HepG2 (cell line): Measurements from ENCODE around the gene PRR22. TPM values are rescaled to one million over a fixed set of nuclear protein-coding genes. Genes with fewer than 3 reads are reported as not detected.
A peak's percentile ranks its signal among the peaks of the same experiment; 100 is the strongest.

Experiments used
- ETV5 ChIP-seq: IDR thresholded peaks from 2 replicates; pipeline ENCODE4 v1.6.1; 2018; ENCODE audit warnings: missing biosample characterization, missing genetic modification reagents, inconsistent platforms, borderline replicate concordance
- ETV6 ChIP-seq: sonication (generic); formaldehyde crosslinking; conservative IDR thresholded peaks from 2 replicates; pipeline ENCODE4 v1.4.0; 2020; ENCODE audit warnings: missing genetic modification reagents
- GFI1 ChIP-seq: sonication (generic); formaldehyde crosslinking; IDR thresholded peaks from 2 replicates; pipeline ENCODE4 v1.5.0; 2020; ENCODE audit warnings: missing genetic modification reagents, mild to moderate bottlenecking, borderline replicate concordance
- KMT2B ChIP-seq: IDR thresholded peaks from 2 replicates; pipeline ENCODE4 v1.6.1; 2016; ENCODE audit warnings: missing genetic modification reagents, missing compliant biosample characterization
- MTA1 ChIP-seq: sonication (generic); formaldehyde crosslinking; IDR thresholded peaks from 2 replicates; pipeline ENCODE4 v1.4.0; 2020; ENCODE audit warnings: missing genetic modification reagents, mild to moderate bottlenecking, borderline replicate concordance
- NR2C2 ChIP-seq: sonication (generic); formaldehyde crosslinking; IDR thresholded peaks from 2 replicates; pipeline ENCODE4 v1.4.0; 2020; ENCODE audit warnings: missing genetic modification reagents, mild to moderate bottlenecking, moderate library complexity, borderline replicate concordance
- PATZ1 ChIP-seq: sonication (generic); formaldehyde crosslinking; IDR thresholded peaks from 2 replicates; pipeline ENCODE4 v1.4.0; 2020; ENCODE audit warnings: missing genetic modification reagents
- PPARG ChIP-seq: conservative IDR thresholded peaks from 2 replicates; pipeline ENCODE4 v1.6.1; 2016; ENCODE audit warnings: missing biosample characterization, missing genetic modification reagents
- RAD51 ChIP-seq: fragments of 450-650 bp; IDR thresholded peaks from 2 replicates; pipeline ENCODE4 v1.6.1; 2016; ENCODE audit warnings: borderline replicate concordance
- TBP ChIP-seq: sonication (generic); formaldehyde crosslinking; IDR thresholded peaks from 2 replicates; pipeline ENCODE4 v1.5.0; 2020; ENCODE audit warnings: missing genetic modification reagents
- ZMAT3 ChIP-seq: sonication (generic); formaldehyde crosslinking; conservative IDR thresholded peaks from 2 replicates; pipeline ENCODE4 v1.7.0; 2021; ENCODE audit warnings: missing genetic modification reagents
- ZNF10 ChIP-seq: sonication (generic); formaldehyde crosslinking; IDR thresholded peaks from 2 replicates; pipeline ENCODE4 v1.4.0; 2020; ENCODE audit warnings: mild to moderate bottlenecking, low read depth, missing genetic modification reagents, borderline replicate concordance
- ZNF317 ChIP-seq: sonication (generic); formaldehyde crosslinking; IDR thresholded peaks from 2 replicates; pipeline ENCODE4 v1.5.0; 2020; ENCODE audit warnings: mild to moderate bottlenecking, missing genetic modification reagents
- ZNF318 ChIP-seq: sonication (generic); formaldehyde crosslinking; IDR thresholded peaks from 2 replicates; pipeline ENCODE4 v1.4.0; 2020; ENCODE audit warnings: mild to moderate bottlenecking, missing genetic modification reagents
- ZNF629 ChIP-seq: sonication (generic); formaldehyde crosslinking; conservative IDR thresholded peaks from 2 replicates; pipeline ENCODE4 v1.5.0; 2020; ENCODE audit warnings: missing genetic modification reagents
- ZNF83 ChIP-seq: sonication (generic); formaldehyde crosslinking; IDR thresholded peaks from 2 replicates; pipeline ENCODE4 v1.4.0; 2020; ENCODE audit warnings: missing genetic modification reagents, mild to moderate bottlenecking, borderline replicate concordance
- ZZZ3 ChIP-seq: sonication (generic); formaldehyde crosslinking; IDR thresholded peaks from 2 replicates; pipeline ENCODE4 v1.4.0; 2020; ENCODE audit warnings: missing genetic modification reagents, mild to moderate bottlenecking, borderline replicate concordance
- polyA plus RNA-seq, 8 experiments: library from polyadenylated mRNA; depleted of rRNA in 3 of 8; stranded (reverse) in 7 of 8; unstranded in 1 of 8; fragments of >200 nt; fragmentation: Illumina TruSeq in 4 of 8; extraction: Trizol in 4 of 8; gene quantifications; 2 replicates each; pipeline versions ENCODE4 v1.2.1 to v1.2.3, GENCODE V29; 2011 to 2016; ENCODE audit warnings: low read depth in 4 of 8, missing spikeins in 1 of 8, mixed read lengths in 1 of 8; ENCODE audit not compliant: insufficient read depth in 1 of 8
- total RNA-seq, 5 experiments: library from RNA; depleted of rRNA; stranded (reverse); fragments of >200 nt; fragmentation: Illumina TruSeq; extraction: Trizol; gene quantifications; 2 replicates each; pipeline ENCODE4 v1.2.3, GENCODE V29; 2016; ENCODE audit warnings: low read depth in 1 of 5

Gene PRR22
- total and polyA plus RNA-seq, 2 of the 13 experiments (the other 11 are each of a cell fraction or from before 2014, with no cell fraction given) = 0.84 to 2.3 TPM

- TF ChIP-seq ZNF318 (CRISPR knock-in tag) = 0 out of 2 replicates have a peak, but pooled peaks have one; percentile 35
- TF ChIP-seq MTA1 (CRISPR knock-in tag) = peak; percentile 66; the same call in 1 of the 2 replicates
- TF ChIP-seq ETV5 = peak; percentile 58; the same call in 1 of the 2 replicates
- peak; percentile 55; the same call in 1 of the 2 replicates for TF ChIP-seq ZZZ3 (CRISPR knock-in tag)
- 0 out of 2 replicates have a peak, but pooled peaks have one; percentile 58 for TF ChIP-seq ZMAT3 (CRISPR knock-in tag)
- TF ChIP-seq KMT2B = peak; percentile 70
- no peak for TF ChIP-seq TBP (CRISPR knock-in tag)
- no peak; the same call in 1 of the 2 replicates for TF ChIP-seq ETV6 (CRISPR knock-in tag)
- TF ChIP-seq NR2C2 (CRISPR knock-in tag) = peak; percentile 99
- no peak for TF ChIP-seq PPARG (CRISPR knock-in tag)
- TF ChIP-seq ZNF629 (CRISPR knock-in tag) = no peak
- peak; percentile 83 for TF ChIP-seq GFI1 (CRISPR knock-in tag)
- 0 out of 2 replicates have a peak, but pooled peaks have one; percentile 40 for TF ChIP-seq ZNF83
- peak; percentile 16; the same call in 1 of the 2 replicates for TF ChIP-seq PATZ1
- peak; percentile 92 for TF ChIP-seq RAD51
- TF ChIP-seq ZNF317 (CRISPR knock-in tag) = no peak; the same call in none of the 2 replicates
- no peak for TF ChIP-seq ZNF10 (CRISPR knock-in tag)
Observed at GRCh38 chr19:5790559-5791520, 6.3 kb upstream of the PRR22 start, which contains the start of gene DUS3L (continued).
